DND-41 (cell line): ENCODE data around the gene DPF3.

Source experiments
- ATAC-seq: fragments of 200-7000 bp; cut with Tn5 transposase; 3 replicates; pipeline ENCODE4 v1.9.1; 2021; ENCODE audit warnings: low read depth; ENCODE audit not compliant: insufficient read depth
- DNase-seq: peaks from one replicate; pipeline ENCODE4 v3.0.0-alpha.2; 2020
- H2AFZ ChIP-seq: 2 replicates; pipeline ENCODE4 v1.6.0; 2012; ENCODE audit warnings: low read depth, low read length
- H3K27ac ChIP-seq: 2 replicates; pipeline ENCODE4 v1.5.1; 2012; ENCODE audit warnings: low read length, inconsistent platforms
- H3K27me3 ChIP-seq: fragments of 200-600 bp; sonication (generic); 2 replicates; pipeline ENCODE4 v1.6.0; 2012; ENCODE audit warnings: low read length, mild to moderate bottlenecking, inconsistent platforms; ENCODE audit not compliant: insufficient read depth, poor library complexity
- H3K36me3 ChIP-seq: 2 replicates; pipeline ENCODE4 v1.5.1; 2012; ENCODE audit warnings: low read length, inconsistent platforms; ENCODE audit not compliant: insufficient read depth
- H3K4me1 ChIP-seq: 2 replicates; pipeline ENCODE4 v1.5.1; 2012; ENCODE audit warnings: mild to moderate bottlenecking, low read length; ENCODE audit not compliant: insufficient read depth
- H3K4me2 ChIP-seq: 2 replicates; pipeline ENCODE4 v1.6.0; 2012; ENCODE audit warnings: mild to moderate bottlenecking, moderate library complexity, low read length, inconsistent platforms; ENCODE audit not compliant: insufficient read depth
- H3K4me3 ChIP-seq, 2 experiments: fragments of 200-600 bp in 1 of 2; shearing (Covaris generic) in 1 of 2; 2 replicates each; pipeline ENCODE4 v1.5.1; 2012 to 2016; ENCODE audit warnings: inconsistent platforms in 2 of 2, low read length in 2 of 2, mild to moderate bottlenecking in 2 of 2, low read depth in 1 of 2, moderate library complexity in 1 of 2
- H3K79me2 ChIP-seq: 2 replicates; pipeline ENCODE4 v1.6.0; 2012; ENCODE audit warnings: low read length, inconsistent platforms; ENCODE audit not compliant: insufficient read depth
- H3K9ac ChIP-seq: 2 replicates; pipeline ENCODE4 v1.6.0; 2012; ENCODE audit warnings: low read depth, mild to moderate bottlenecking, inconsistent platforms, low read length, moderate library complexity
- H3K9me3 ChIP-seq: 2 replicates; pipeline ENCODE4 v1.5.1; 2012; ENCODE audit warnings: low read length, moderate library complexity, mild to moderate bottlenecking, inconsistent platforms; ENCODE audit not compliant: insufficient read depth, severe bottlenecking
- H4K20me1 ChIP-seq: 2 replicates; pipeline ENCODE4 v1.6.0; 2012; ENCODE audit warnings: low read length; ENCODE audit not compliant: insufficient read depth
- EZH2 ChIP-seq: IDR thresholded peaks from 3 replicates; pipeline ENCODE4 v1.6.1; 2012; ENCODE audit warnings: borderline replicate concordance, low read depth, mild to moderate bottlenecking, moderate library complexity, low read length, inconsistent platforms; ENCODE audit not compliant: severe bottlenecking
- TF ChIP-seq, protein P1 (sequence below): IDR thresholded peaks from 2 replicates; pipeline ENCODE4 v1.5.1; 2012; ENCODE audit warnings: borderline replicate concordance, low read length, moderate library complexity, mild to moderate bottlenecking; ENCODE audit not compliant: poor library complexity, severe bottlenecking; ENCODE audit errors: extremely low read depth

DPF3 gene

DNA sequence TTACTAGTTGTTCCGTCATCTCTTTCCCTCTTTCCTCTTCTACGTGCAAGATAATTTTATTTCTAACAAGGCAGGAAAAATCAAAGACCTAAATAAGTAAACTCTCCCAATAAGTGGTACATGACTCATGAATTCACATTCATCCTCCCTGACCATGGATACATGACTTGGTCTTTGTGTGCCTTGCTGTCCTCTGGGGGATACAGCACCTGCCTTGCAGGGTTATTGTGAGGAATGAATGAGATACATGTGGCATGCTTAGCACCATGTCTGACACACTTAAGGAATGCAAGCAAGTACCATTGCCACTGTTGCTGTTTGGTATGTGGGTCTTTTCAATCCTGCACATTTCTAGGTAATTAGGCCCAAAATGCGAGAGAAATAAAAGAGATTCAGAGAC, 208.4 kb downstream of the DPF3 start:
- H3K27ac ChIP-seq: no peak overlapping the region
- H3K4me1 ChIP-seq: no peaks in the 10 kb centered on the region
- H3K9ac ChIP-seq: no peak overlapping the region
- H3K79me2 ChIP-seq: no peaks in the 10 kb centered on the region
- no peaks in the 10 kb centered on the region for H4K20me1 ChIP-seq
- no peaks in the 10 kb centered on the region for H3K27me3 ChIP-seq
- H3K4me3 ChIP-seq: no peak overlapping the region
- H3K36me3 ChIP-seq: no peaks in the 10 kb centered on the region
- no peak for DNase-seq
- H2AFZ ChIP-seq: no peak overlapping the region
- TF ChIP-seq, protein P1, sequence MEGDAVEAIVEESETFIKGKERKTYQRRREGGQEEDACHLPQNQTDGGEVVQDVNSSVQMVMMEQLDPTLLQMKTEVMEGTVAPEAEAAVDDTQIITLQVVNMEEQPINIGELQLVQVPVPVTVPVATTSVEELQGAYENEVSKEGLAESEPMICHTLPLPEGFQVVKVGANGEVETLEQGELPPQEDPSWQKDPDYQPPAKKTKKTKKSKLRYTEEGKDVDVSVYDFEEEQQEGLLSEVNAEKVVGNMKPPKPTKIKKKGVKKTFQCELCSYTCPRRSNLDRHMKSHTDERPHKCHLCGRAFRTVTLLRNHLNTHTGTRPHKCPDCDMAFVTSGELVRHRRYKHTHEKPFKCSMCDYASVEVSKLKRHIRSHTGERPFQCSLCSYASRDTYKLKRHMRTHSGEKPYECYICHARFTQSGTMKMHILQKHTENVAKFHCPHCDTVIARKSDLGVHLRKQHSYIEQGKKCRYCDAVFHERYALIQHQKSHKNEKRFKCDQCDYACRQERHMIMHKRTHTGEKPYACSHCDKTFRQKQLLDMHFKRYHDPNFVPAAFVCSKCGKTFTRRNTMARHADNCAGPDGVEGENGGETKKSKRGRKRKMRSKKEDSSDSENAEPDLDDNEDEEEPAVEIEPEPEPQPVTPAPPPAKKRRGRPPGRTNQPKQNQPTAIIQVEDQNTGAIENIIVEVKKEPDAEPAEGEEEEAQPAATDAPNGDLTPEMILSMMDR: no peak
- no peak for TF ChIP-seq EZH2
- no peaks in the 10 kb centered on the region for H3K9me3 ChIP-seq
- no peak overlapping the region for H3K4me2 ChIP-seq
- ATAC-seq: no peak

DNA sequence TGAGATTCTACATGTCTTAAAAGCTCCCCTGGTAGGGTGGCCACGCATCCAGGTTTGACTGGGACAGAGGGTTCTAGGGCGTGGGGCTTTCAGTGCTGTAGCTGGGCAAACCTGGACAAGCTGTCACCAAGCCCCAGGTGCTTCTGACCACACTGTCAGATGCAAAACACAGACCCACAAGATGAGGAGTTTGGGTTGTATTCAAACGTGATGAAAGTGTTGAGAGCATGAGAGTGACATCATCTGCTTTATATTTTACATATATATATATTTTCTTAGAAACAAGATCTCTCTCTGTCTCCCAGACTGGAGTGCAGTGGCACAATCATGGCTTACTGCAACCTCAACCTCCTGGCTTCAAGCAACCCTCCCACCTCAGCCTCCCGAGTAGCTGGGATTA, 210.1 kb downstream of the DPF3 start:
- no peaks in the 10 kb centered on the region for H3K9me3 ChIP-seq
- ATAC-seq (no peak), DNase-seq (no peak)
- no peak overlapping the region for H2AFZ ChIP-seq
- TF ChIP-seq EZH2: no peak
- no peaks in the 10 kb centered on the region for H4K20me1 ChIP-seq
- H3K27me3 ChIP-seq: no peaks in the 10 kb centered on the region
- no peaks in the 10 kb centered on the region for H3K36me3 ChIP-seq
- no peak overlapping the region for H3K4me3 ChIP-seq
- H3K27ac ChIP-seq: no peak overlapping the region
- H3K4me1 ChIP-seq: no peaks in the 10 kb centered on the region
- H3K9ac ChIP-seq: no peak overlapping the region
- no peak overlapping the region for H3K4me2 ChIP-seq
- H3K79me2 ChIP-seq: no peaks in the 10 kb centered on the region

GRCh38 chr14:72682188-72682587, 211.7 kb downstream of the DPF3 start:
- Histone ChIP-seq H3K27me3 (no peaks in the 10 kb centered on the region), H3K27ac (no peak overlapping the region), H3K9me3 (no peaks in the 10 kb centered on the region), H3K79me2 (no peaks in the 10 kb centered on the region), H4K20me1 (no peaks in the 10 kb centered on the region), H2AFZ (no peak overlapping the region), H3K36me3 (no peaks in the 10 kb centered on the region), H3K4me3 (no peak overlapping the region), H3K9ac (no peak overlapping the region), H3K4me2 (no peak overlapping the region), H3K4me1 (no peaks in the 10 kb centered on the region)
- ATAC-seq: no peak
- TF ChIP-seq EZH2: no peak
- TF ChIP-seq, protein P1: no peak
- no peak for DNase-seq

- H3K27me3 ChIP-seq: no peaks in the 10 kb centered on the region
- H3K79me2 ChIP-seq: no peaks in the 10 kb centered on the region
- H4K20me1 ChIP-seq: no peaks in the 10 kb centered on the region
- H3K4me3 ChIP-seq: no peak overlapping the region
- DNase-seq (no peak), ATAC-seq (no peak)
- H3K9me3 ChIP-seq: no peaks in the 10 kb centered on the region
- H3K4me2 ChIP-seq: no peak overlapping the region
- no peaks in the 10 kb centered on the region for H3K4me1 ChIP-seq
- no peak overlapping the region for H2AFZ ChIP-seq
- no peak overlapping the region for H3K27ac ChIP-seq
- H3K36me3 ChIP-seq: no peaks in the 10 kb centered on the region
- TF ChIP-seq, protein P1: no peak
- TF ChIP-seq EZH2: no peak
- H3K9ac ChIP-seq: no peak overlapping the region
Observed at GRCh38 chr14:72680853-72681640, 212.9 kb downstream of the DPF3 start.
